Neural cell (in vitro differentiated cells): ENCODE results near the gene OSBPL1A. TPM values are rescaled to one million over a fixed set of nuclear protein-coding genes. Genes with fewer than 3 reads are reported as not detected.

Experiments used
- H2AFZ ChIP-seq: fragments of 200-600, 300-800 bp; sonication (generic), shearing (Covaris generic); 2 replicates; pipeline ENCODE4 v1.6.0; 2014; ENCODE audit warnings: low read depth, mild to moderate bottlenecking, antibody characterized with exemption, low read length, moderate library complexity
- H3F3A ChIP-seq: fragments of 200-600 bp; shearing (Covaris generic); 2 replicates; pipeline ENCODE4 v1.6.1; 2016; ENCODE audit warnings: mild to moderate bottlenecking, moderate library complexity, mixed read lengths, antibody characterized with exemption, low read length; ENCODE audit not compliant: insufficient read depth, poor library complexity, severe bottlenecking
- H3K27ac ChIP-seq: fragments of 200-600, 300-800 bp; sonication (generic), shearing (Covaris generic); 2 replicates; pipeline ENCODE4 v1.5.1; 2014; ENCODE audit warnings: mild to moderate bottlenecking, low read length, moderate library complexity
- H3K27me3 ChIP-seq: fragments of 300-800, 200-600 bp; sonication (generic), shearing (Covaris generic); 2 replicates; pipeline ENCODE4 v1.6.0; 2014; ENCODE audit warnings: mild to moderate bottlenecking, low read depth, low read length, moderate library complexity; ENCODE audit not compliant: insufficient read depth
- H3K36me3 ChIP-seq: fragments of 300-800, 200-600 bp; sonication (generic), shearing (Covaris generic); 2 replicates; pipeline ENCODE4 v1.5.1; 2014; ENCODE audit warnings: mild to moderate bottlenecking, antibody characterized with exemption, low read length, moderate library complexity; ENCODE audit not compliant: insufficient read depth
- H3K4me2 ChIP-seq: fragments of 300-800, 200-600 bp; sonication (generic), shearing (Covaris generic); 2 replicates; pipeline ENCODE4 v1.6.0; 2014; ENCODE audit warnings: mild to moderate bottlenecking, low read length
- H3K4me3 ChIP-seq: fragments of 300-800, 200-600 bp; sonication (generic), shearing (Covaris generic); 2 replicates; pipeline ENCODE4 v1.5.1; 2014; ENCODE audit warnings: mild to moderate bottlenecking, low read length, moderate library complexity
- H3K79me2 ChIP-seq: fragments of 200-600 bp; shearing (Covaris generic); replicated peaks from 2 replicates; pipeline ENCODE4 v1.6.0; 2014; ENCODE audit warnings: mild to moderate bottlenecking, low read length, moderate library complexity; ENCODE audit not compliant: insufficient read depth
- H3K9ac ChIP-seq: fragments of 300-800, 200-600 bp; sonication (generic), shearing (Covaris generic); 2 replicates; pipeline ENCODE4 v1.6.1; 2016; ENCODE audit warnings: mild to moderate bottlenecking, low read length, mixed read lengths
- H3K9me2 ChIP-seq: fragments of 200-600 bp; shearing (Covaris generic); 2 replicates; pipeline ENCODE4 v1.6.1; 2016; ENCODE audit warnings: mild to moderate bottlenecking, low read length, mixed read lengths; ENCODE audit not compliant: insufficient read depth
- H3K9me3 ChIP-seq: fragments of 200-600, 300-800 bp; sonication (generic), shearing (Covaris generic); 2 replicates; pipeline ENCODE4 v1.6.1; 2016; ENCODE audit warnings: mild to moderate bottlenecking, mixed run types, low read length, moderate library complexity, mixed read lengths
- H4K20me1 ChIP-seq: fragments of 200-600 bp; shearing (Covaris generic); 2 replicates; pipeline ENCODE4 v1.6.1; 2016; ENCODE audit warnings: mild to moderate bottlenecking, mixed run types; ENCODE audit not compliant: insufficient read depth
- EP300 ChIP-seq: fragments of 450-650 bp; conservative IDR thresholded peaks from 2 replicates; pipeline ENCODE4 v1.6.1; 2014; ENCODE audit warnings: antibody characterized with exemption, mild to moderate bottlenecking, moderate library complexity; ENCODE audit not compliant: poor library complexity, severe bottlenecking
- EZH2 ChIP-seq: fragments of 200-600, 300-800 bp; shearing (Covaris generic), sonication (generic); IDR thresholded peaks from 2 replicates; pipeline ENCODE4 v1.6.1; 2014; ENCODE audit warnings: antibody characterized with exemption, low read length, borderline replicate concordance, mild to moderate bottlenecking; ENCODE audit not compliant: insufficient read depth, poor library complexity, severe bottlenecking
- MXI1 ChIP-seq: fragments of 450-650 bp; conservative IDR thresholded peaks from 2 replicates; pipeline ENCODE4 v1.6.1; 2014; ENCODE audit warnings: antibody characterized with exemption, mild to moderate bottlenecking; ENCODE audit not compliant: poor library complexity, severe bottlenecking
- POLR2AphosphoS5 ChIP-seq: IDR thresholded peaks from 2 replicates; pipeline ENCODE4 v1.6.1; 2012
- RAD21 ChIP-seq: fragments of 450-650 bp; conservative IDR thresholded peaks from 2 replicates; pipeline ENCODE4 v1.6.1; 2014; ENCODE audit warnings: antibody characterized with exemption, mild to moderate bottlenecking, moderate library complexity
- SMC3 ChIP-seq: fragments of 450-650 bp; conservative IDR thresholded peaks from 2 replicates; pipeline ENCODE4 v1.6.1; 2014; ENCODE audit warnings: antibody characterized with exemption, mild to moderate bottlenecking, moderate library complexity; ENCODE audit not compliant: poor library complexity
- TAF1 ChIP-seq: IDR thresholded peaks from 2 replicates; pipeline ENCODE4 v1.6.1; 2012; ENCODE audit warnings: low read depth
- polyA plus RNA-seq: library from polyadenylated mRNA; depleted of rRNA; stranded (reverse); fragments of >200 nt; gene quantifications from 2 replicates; pipeline ENCODE4 v1.2.3, GENCODE V29; 2014
- TF ChIP-seq, protein P1 (sequence below): fragments of 450-650 bp; IDR thresholded peaks from 2 replicates; pipeline ENCODE4 v1.5.1; 2014; ENCODE audit warnings: antibody characterized with exemption, mild to moderate bottlenecking, moderate library complexity; ENCODE audit not compliant: poor library complexity, severe bottlenecking
- TF ChIP-seq, protein P2 (sequence below): IDR thresholded peaks from 2 replicates; pipeline ENCODE4 v1.6.1; 2012; ENCODE audit warnings: borderline replicate concordance

The OSBPL1A gene
- polyA plus RNA-seq, 1 donor from 2014 or later, result 24.9 TPM

DNA sequence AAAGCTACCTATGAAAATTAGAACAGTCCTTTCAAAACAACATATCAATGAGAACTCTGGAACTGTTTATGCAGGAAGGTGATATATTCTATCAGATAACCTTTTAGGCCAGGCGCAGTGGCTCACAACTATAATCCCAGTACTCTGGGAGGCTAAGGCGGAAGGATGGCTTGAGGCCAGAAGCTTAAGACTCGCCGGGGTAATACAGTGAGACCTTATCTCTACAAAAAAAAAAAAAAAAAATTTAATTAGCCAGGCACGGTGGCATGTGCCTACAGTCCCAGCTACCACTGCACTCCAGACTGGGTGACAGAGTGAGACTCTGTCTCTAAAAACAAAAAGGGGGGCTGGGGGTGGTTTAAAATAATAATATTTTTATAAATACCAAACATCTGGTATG, 77.9 kb downstream of the OSBPL1A start:
- H3K9me2 ChIP-seq, result no peaks in the 10 kb centered on the region
- H3K4me3 ChIP-seq, result no peak overlapping the region
- no peaks in the 10 kb centered on the region for H3F3A ChIP-seq
- no peaks in the 10 kb centered on the region for H3K79me2 ChIP-seq
- no peak overlapping the region for H3K4me2 ChIP-seq
- H3K9ac ChIP-seq, result no peak overlapping the region
- H4K20me1 ChIP-seq, result no peaks in the 10 kb centered on the region
- H3K36me3 ChIP-seq, result no peaks in the 10 kb centered on the region
- H3K27ac ChIP-seq, result no peak overlapping the region
- H3K9me3 ChIP-seq, result no peaks in the 10 kb centered on the region
- TF ChIP-seq RAD21 (no peak), EZH2 (no peak)
- TF ChIP-seq, protein P1, sequence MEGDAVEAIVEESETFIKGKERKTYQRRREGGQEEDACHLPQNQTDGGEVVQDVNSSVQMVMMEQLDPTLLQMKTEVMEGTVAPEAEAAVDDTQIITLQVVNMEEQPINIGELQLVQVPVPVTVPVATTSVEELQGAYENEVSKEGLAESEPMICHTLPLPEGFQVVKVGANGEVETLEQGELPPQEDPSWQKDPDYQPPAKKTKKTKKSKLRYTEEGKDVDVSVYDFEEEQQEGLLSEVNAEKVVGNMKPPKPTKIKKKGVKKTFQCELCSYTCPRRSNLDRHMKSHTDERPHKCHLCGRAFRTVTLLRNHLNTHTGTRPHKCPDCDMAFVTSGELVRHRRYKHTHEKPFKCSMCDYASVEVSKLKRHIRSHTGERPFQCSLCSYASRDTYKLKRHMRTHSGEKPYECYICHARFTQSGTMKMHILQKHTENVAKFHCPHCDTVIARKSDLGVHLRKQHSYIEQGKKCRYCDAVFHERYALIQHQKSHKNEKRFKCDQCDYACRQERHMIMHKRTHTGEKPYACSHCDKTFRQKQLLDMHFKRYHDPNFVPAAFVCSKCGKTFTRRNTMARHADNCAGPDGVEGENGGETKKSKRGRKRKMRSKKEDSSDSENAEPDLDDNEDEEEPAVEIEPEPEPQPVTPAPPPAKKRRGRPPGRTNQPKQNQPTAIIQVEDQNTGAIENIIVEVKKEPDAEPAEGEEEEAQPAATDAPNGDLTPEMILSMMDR, result no peak
- no peak overlapping the region for H2AFZ ChIP-seq
- no peaks in the 10 kb centered on the region for H3K27me3 ChIP-seq

DNA sequence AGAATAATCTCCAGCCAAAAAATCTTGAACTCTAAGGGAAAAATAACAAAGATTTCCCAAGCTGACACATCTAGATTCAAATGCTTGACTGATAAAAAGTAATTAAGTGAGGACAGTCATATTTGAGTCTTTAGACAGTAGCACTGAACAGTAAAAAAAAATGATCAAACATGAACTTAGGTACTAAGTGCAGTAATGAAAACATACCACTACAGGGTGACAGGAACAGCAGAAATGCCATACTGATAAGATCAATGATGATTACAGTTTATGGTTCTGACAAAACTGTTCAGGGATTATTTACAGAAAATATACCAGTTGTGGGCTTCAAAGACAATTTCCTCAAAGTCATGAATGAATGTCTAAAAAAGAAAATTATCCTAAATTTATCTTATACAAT, 80.3 kb downstream of the OSBPL1A start:
- no peak for TF ChIP-seq EP300
- TF ChIP-seq SMC3, result no peak
- TF ChIP-seq MXI1, result no peak
- TF ChIP-seq EZH2, result no peak
- TF ChIP-seq RAD21, result no peak
- TF ChIP-seq, protein P2, sequence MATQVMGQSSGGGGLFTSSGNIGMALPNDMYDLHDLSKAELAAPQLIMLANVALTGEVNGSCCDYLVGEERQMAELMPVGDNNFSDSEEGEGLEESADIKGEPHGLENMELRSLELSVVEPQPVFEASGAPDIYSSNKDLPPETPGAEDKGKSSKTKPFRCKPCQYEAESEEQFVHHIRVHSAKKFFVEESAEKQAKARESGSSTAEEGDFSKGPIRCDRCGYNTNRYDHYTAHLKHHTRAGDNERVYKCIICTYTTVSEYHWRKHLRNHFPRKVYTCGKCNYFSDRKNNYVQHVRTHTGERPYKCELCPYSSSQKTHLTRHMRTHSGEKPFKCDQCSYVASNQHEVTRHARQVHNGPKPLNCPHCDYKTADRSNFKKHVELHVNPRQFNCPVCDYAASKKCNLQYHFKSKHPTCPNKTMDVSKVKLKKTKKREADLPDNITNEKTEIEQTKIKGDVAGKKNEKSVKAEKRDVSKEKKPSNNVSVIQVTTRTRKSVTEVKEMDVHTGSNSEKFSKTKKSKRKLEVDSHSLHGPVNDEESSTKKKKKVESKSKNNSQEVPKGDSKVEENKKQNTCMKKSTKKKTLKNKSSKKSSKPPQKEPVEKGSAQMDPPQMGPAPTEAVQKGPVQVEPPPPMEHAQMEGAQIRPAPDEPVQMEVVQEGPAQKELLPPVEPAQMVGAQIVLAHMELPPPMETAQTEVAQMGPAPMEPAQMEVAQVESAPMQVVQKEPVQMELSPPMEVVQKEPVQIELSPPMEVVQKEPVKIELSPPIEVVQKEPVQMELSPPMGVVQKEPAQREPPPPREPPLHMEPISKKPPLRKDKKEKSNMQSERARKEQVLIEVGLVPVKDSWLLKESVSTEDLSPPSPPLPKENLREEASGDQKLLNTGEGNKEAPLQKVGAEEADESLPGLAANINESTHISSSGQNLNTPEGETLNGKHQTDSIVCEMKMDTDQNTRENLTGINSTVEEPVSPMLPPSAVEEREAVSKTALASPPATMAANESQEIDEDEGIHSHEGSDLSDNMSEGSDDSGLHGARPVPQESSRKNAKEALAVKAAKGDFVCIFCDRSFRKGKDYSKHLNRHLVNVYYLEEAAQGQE, result no peak
- TF ChIP-seq, protein P1, result no peak
- TF ChIP-seq POLR2AphosphoS5, result no peak
- TF ChIP-seq TAF1, result no peak
- Histone ChIP-seq H3K27me3 (no peaks in the 10 kb centered on the region), H3K4me2 (no peak overlapping the region), H4K20me1 (no peaks in the 10 kb centered on the region), H3K9ac (no peak overlapping the region), H3K27ac (no peak overlapping the region), H3F3A (no peaks in the 10 kb centered on the region), H3K9me3 (no peaks in the 10 kb centered on the region), H3K9me2 (no peaks in the 10 kb centered on the region), H3K36me3 (no peaks in the 10 kb centered on the region), H3K79me2 (no peaks in the 10 kb centered on the region), H3K4me3 (no peak overlapping the region), H2AFZ (no peak overlapping the region)
